OCI-LY7 (cell line): Measurements from ENCODE around the gene DOK3. TPM values are rescaled to one million over a fixed set of nuclear protein-coding genes. Genes with fewer than 3 reads are reported as not detected.

Source experiments
- BruUV-seq: library from RNA; stranded (reverse); fragments of 400-500 nt; replicated peaks from 2 replicates; lab custom pipeline; 2021; lab: Mats Ljungman, UMichigan
- CTCF ChIA-PET: fragments of 300-600 bp; sonication (Branson Sonifier 250); formaldehyde crosslinking; loops from one replicate; lab custom pipeline; 2022; ENCODE audit warnings: antibody characterized with exemption; ENCODE audit not compliant: unreplicated experiment; lab: Charles Lee
- POLR2A ChIA-PET: fragments of 300-600 bp; sonication (Branson Sonifier 250); formaldehyde crosslinking; loops from one replicate; lab custom pipeline; 2022; ENCODE audit warnings: antibody characterized with exemption; lab: Charles Lee
- DNase-seq: peaks from one replicate; pipeline ENCODE4 v3.0.0-alpha.2; 2015; ENCODE audit warnings: low spot score
- H2AFZ ChIP-seq: fragments of 200-600 bp; sonication (generic), shearing (Covaris generic); 2 replicates; pipeline ENCODE4 v1.6.1; 2014; ENCODE audit warnings: mild to moderate bottlenecking, antibody characterized with exemption, low read length, moderate library complexity
- H3K27ac ChIP-seq: fragments of 200-600 bp; sonication (generic); 2 replicates; pipeline ENCODE4 v1.5.1; 2014; ENCODE audit warnings: mixed run types, low read depth, mild to moderate bottlenecking, moderate library complexity, low read length, inconsistent platforms; ENCODE audit not compliant: poor library complexity, severe bottlenecking
- H3K36me3 ChIP-seq: fragments of 200-600 bp; sonication (generic); 2 replicates; pipeline ENCODE4 v1.6.1; 2014; ENCODE audit warnings: mild to moderate bottlenecking, antibody characterized with exemption, low read length, moderate library complexity, mixed read lengths; ENCODE audit not compliant: insufficient read depth
- H3K4me1 ChIP-seq: fragments of 200-600 bp; sonication (generic); 2 replicates; pipeline ENCODE4 v1.5.1; 2014; ENCODE audit warnings: mild to moderate bottlenecking, low read length; ENCODE audit not compliant: insufficient read depth, poor library complexity, severe bottlenecking
- H3K4me2 ChIP-seq: fragments of 200-600 bp; sonication (generic); 2 replicates; pipeline ENCODE4 v1.6.1; 2014; ENCODE audit warnings: mild to moderate bottlenecking, low read length
- H3K4me3 ChIP-seq: fragments of 200-600 bp; sonication (generic); 2 replicates; pipeline ENCODE4 v1.5.1; 2014; ENCODE audit warnings: mild to moderate bottlenecking, low read depth, low read length; ENCODE audit not compliant: poor library complexity, severe bottlenecking
- H3K79me2 ChIP-seq: fragments of 200-600 bp; sonication (generic); 2 replicates; pipeline ENCODE4 v1.6.1; 2016; ENCODE audit warnings: low read depth, mild to moderate bottlenecking, low read length, moderate library complexity, mixed read lengths; ENCODE audit not compliant: insufficient read depth
- H3K9me2 ChIP-seq: fragments of 200-600 bp; sonication (generic); 2 replicates; pipeline ENCODE4 v1.6.1; 2016; ENCODE audit warnings: mild to moderate bottlenecking, low read length, mixed read lengths; ENCODE audit not compliant: insufficient read depth
- H3K9me3 ChIP-seq: fragments of 200-600 bp; sonication (generic); 2 replicates; pipeline ENCODE4 v1.6.1; 2014; ENCODE audit warnings: mild to moderate bottlenecking, mixed run types, low read length, mixed read lengths
- H4K20me1 ChIP-seq: fragments of 200-600 bp; sonication (generic); 2 replicates; pipeline ENCODE4 v1.6.1; 2014; ENCODE audit warnings: mild to moderate bottlenecking, antibody characterized with exemption, low read length, moderate library complexity, mixed read lengths; ENCODE audit not compliant: insufficient read depth
- CTCF ChIP-seq: fragments of 200-600 bp; sonication (generic); conservative IDR thresholded peaks from 2 replicates; pipeline ENCODE4 v1.5.1; 2014; ENCODE audit warnings: mild to moderate bottlenecking, antibody characterized with exemption, low read length, moderate library complexity, mixed read lengths
- EZH2phosphoT487 ChIP-seq: fragments of 200-600 bp; sonication (generic); IDR thresholded peaks from 2 replicates; pipeline ENCODE4 v1.6.1; 2018; ENCODE audit warnings: low read depth, borderline replicate concordance, mild to moderate bottlenecking, mixed run types, antibody characterized with exemption, low read length, moderate library complexity, mixed read lengths
- intact Hi-C: fragments of 100-400 bp; cut with micrococcal nuclease; formaldehyde crosslinking; loops from one replicate; pipeline ENCODE4 v1.10.0; 2022; ENCODE audit not compliant: unreplicated experiment
- total RNA-seq, 2 experiments: library from RNA; depleted of rRNA in 1 of 2; stranded (reverse); fragments of >200 nt in 1 of 2; shearing (Covaris generic) in 1 of 2; gene quantifications; 2 replicates each; pipeline ENCODE4 v1.2.3, GENCODE V29; 2014 to 2022

The DOK3 gene
- total RNA-seq, 2 experiments from 2014 or later: 186 to 260 TPM

- no peaks in the 10 kb centered on the region for H3K9me2 ChIP-seq
- H3K4me2 ChIP-seq: peak overlapping the region; percentile 88
- no peaks in the 10 kb centered on the region; the same call in 1 of the 2 replicates for H3K36me3 ChIP-seq
- peak overlapping the region; percentile 90 for H3K27ac ChIP-seq
- intact Hi-C loops: loop anchor here (2.0 to 5.0 kb wide), 2 partner anchors 42 to 343 kb away; partner anchors contain the start of gene PDLIM7
- ChIA-PET POLR2A (interaction anchor here (1.1 to 2.1 kb wide), 6 partner anchors 10 to 1066 kb away, joined by 3 to 8 read pairs (median 4); partner anchors contain the start of genes HIGD2A and NOP16), CTCF (interaction anchor here (0.6 to 3.8 kb wide), 11 partner anchors 25 to 319 kb away, joined by 3 to 20 read pairs (median 4); partner anchors contain the start of gene GRK6)
- peak; percentile 94 for DNase-seq
- TF ChIP-seq CTCF (peak; percentile 77), EZH2phosphoT487 (no peak)
- peaks cover 8% of the 10 kb centered on the region for H4K20me1 ChIP-seq
- H3K4me3 ChIP-seq: peak overlapping the region; percentile 76
- H2AFZ ChIP-seq: peak overlapping the region; percentile 84
- H3K4me1 ChIP-seq: peaks cover 27% of the 10 kb centered on the region
- no peaks in the 10 kb centered on the region for H3K9me3 ChIP-seq
- no TSS peak for BruUV-seq
- H3K79me2 ChIP-seq: no peaks in the 10 kb centered on the region
Observed at GRCh38 chr5:177455036-177455660, 54.5 kb downstream of the DOK3 start.

GRCh38 chr5:177454397-177455035, 55.1 kb downstream of the DOK3 start:
- H4K20me1 ChIP-seq: peaks cover 8% of the 10 kb centered on the region
- peak overlapping the region; percentile 88 for H3K4me2 ChIP-seq
- no peaks in the 10 kb centered on the region for H3K79me2 ChIP-seq
- H3K9me3 ChIP-seq: no peaks in the 10 kb centered on the region
- no peaks in the 10 kb centered on the region for H3K9me2 ChIP-seq
- H3K4me3 ChIP-seq: peak overlapping the region; percentile 76
- peak overlapping the region; percentile 84 for H2AFZ ChIP-seq
- peaks cover 28% of the 10 kb centered on the region for H3K4me1 ChIP-seq
- peak overlapping the region; percentile 90 for H3K27ac ChIP-seq
- no peak for TF ChIP-seq EZH2phosphoT487
- peak; percentile 84 for TF ChIP-seq CTCF
- intact Hi-C loops: loop anchor here (1.0 to 5.0 kb wide), 6 partner anchors 42 to 342 kb away; partner anchors contain the start of gene PDLIM7
- no peaks in the 10 kb centered on the region; the same call in 1 of the 2 replicates for H3K36me3 ChIP-seq
- ChIA-PET POLR2A (interaction anchor here (1.1 to 2.1 kb wide), 7 partner anchors 9 to 1066 kb away, joined by 3 to 8 read pairs (median 5); partner anchors contain the start of genes HIGD2A and NOP16), CTCF (interaction anchor here (0.6 to 3.8 kb wide), 9 partner anchors 9 to 92 kb away, joined by 3 to 20 read pairs (median 4); partner anchors contain the start of gene GRK6)
- no TSS peak for BruUV-seq
- DNase-seq: peak; percentile 91
